ENCODE measurements around the gene PSMB5.

PSMB5 gene

DNA sequence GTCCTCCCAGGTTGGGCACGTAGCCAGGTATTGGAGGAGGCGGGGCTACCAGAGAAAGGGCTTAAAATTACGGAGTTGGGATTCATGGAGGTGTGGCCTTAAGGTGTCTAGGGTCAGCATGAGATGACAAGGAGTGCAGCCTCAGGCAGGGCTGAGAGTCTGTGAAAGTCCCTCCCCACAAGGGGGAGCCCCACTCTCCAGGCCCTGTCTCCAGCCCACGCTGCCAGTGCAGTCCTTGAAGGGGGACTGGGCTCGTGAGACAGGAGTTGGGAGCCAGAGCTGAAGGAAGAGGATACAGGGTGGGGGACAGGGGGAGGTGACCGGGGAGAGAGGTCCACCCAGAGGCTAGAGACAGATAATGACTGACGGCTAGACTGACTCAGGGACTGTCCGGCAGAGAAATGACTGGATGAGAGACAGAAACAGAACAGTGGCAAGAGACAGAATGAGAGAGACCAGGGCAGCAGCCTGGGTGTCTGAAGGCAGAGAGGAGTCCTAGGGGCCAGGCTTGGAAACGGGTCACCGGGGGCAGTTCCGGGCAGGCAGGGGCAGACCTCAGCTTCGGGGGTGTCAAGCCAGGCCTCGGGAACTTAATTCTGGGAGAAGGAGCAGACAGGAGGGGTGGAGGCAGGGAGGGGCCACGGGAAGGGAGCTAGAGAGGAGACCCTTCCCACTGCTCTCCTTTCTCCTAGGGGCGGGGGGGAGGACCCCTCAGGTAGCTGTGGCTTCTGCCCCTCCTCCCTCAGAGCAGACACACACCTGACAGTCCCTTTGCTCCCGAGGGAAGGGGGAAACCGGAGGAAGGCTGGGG, 21.6 kb upstream of the PSMB5 start:
- Histone ChIP-seq H3K79me2 (ENCODE audit: insufficient read depth, low read length) (no peaks in the 10 kb centered on the region), H3K4me2 (ENCODE audit: insufficient read depth, low read length) (peak overlapping the region; percentile 91), H3K27me3 (ENCODE audit: insufficient read depth, low read length, poor library complexity) (peaks cover 6% of the 10 kb centered on the region), H4K20me1 (ENCODE audit: insufficient read depth, low read length) (peaks cover 15% of the 10 kb centered on the region), H3K4me3 (ENCODE audit: low read depth in 1 of 2, low read length in 2 of 2) (peak overlapping the region in 1 of 2 experiments; percentile 61; a peak in 1 of 4 replicates), H3K9me3 (ENCODE audit: insufficient read depth, low read length, severe bottlenecking) (no peaks in the 10 kb centered on the region), H3K4me1 (ENCODE audit: insufficient read depth, low read length) (peaks cover 19% of the 10 kb centered on the region), H2AFZ (ENCODE audit: low read depth, low read length) (peak overlapping the region; percentile 52; the same call in 1 of the 2 replicates), H3K9ac (ENCODE audit: low read depth, low read length) (peak overlapping the region; percentile 62; the same call in 1 of the 2 replicates), H3K27ac (ENCODE audit: low read length) (no peak overlapping the region), H3K36me3 (ENCODE audit: insufficient read depth, low read length) (peaks cover 25% of the 10 kb centered on the region)
- DNase-seq (peak; percentile 66), ATAC-seq (ENCODE audit: insufficient read depth, low read depth) (peak; percentile 59)
- no peak for TF ChIP-seq EZH2 (IDR thresholded peaks at IDR 0.05; ENCODE audit: borderline replicate concordance, low read depth, low read length, severe bottlenecking)
- TF ChIP-seq, protein P1, sequence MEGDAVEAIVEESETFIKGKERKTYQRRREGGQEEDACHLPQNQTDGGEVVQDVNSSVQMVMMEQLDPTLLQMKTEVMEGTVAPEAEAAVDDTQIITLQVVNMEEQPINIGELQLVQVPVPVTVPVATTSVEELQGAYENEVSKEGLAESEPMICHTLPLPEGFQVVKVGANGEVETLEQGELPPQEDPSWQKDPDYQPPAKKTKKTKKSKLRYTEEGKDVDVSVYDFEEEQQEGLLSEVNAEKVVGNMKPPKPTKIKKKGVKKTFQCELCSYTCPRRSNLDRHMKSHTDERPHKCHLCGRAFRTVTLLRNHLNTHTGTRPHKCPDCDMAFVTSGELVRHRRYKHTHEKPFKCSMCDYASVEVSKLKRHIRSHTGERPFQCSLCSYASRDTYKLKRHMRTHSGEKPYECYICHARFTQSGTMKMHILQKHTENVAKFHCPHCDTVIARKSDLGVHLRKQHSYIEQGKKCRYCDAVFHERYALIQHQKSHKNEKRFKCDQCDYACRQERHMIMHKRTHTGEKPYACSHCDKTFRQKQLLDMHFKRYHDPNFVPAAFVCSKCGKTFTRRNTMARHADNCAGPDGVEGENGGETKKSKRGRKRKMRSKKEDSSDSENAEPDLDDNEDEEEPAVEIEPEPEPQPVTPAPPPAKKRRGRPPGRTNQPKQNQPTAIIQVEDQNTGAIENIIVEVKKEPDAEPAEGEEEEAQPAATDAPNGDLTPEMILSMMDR (IDR thresholded peaks at IDR 0.05; ENCODE audit: borderline replicate concordance, extremely low read depth, low read length, poor library complexity, severe bottlenecking), result peak; percentile 80

DNA sequence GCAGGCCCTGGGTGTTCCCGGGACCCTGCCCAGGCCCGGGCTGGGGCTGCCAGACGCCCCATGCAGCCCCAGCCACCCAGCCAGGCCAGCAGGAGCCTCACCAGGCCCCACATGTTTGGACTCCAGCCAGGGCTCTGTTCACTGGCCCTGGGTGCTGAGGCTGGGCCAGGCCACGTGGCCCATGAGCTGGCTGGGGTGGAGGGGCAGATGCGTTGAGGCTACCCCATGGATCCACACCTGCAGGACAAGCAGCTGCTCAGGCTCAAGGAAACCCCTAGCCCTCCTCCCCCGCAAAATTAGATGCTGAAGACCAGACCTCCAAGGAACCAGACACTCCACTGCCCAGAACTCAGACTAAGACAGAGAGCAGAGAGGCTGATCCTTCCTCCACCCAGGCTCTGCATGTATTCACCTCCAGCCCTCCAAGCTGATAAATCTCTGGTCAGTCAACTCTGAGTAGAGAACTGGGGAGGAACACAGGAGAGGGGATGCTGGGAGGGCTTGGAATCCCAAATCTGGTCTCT, 21.0 kb upstream of the PSMB5 start:
- TF ChIP-seq EZH2 (IDR thresholded peaks at IDR 0.05; ENCODE audit: borderline replicate concordance, low read depth, low read length, severe bottlenecking), result no peak
- TF ChIP-seq, protein P1 (IDR thresholded peaks at IDR 0.05; ENCODE audit: borderline replicate concordance, extremely low read depth, low read length, poor library complexity, severe bottlenecking), result no peak
- no peak for DNase-seq
- Histone ChIP-seq H3K4me2 (ENCODE audit: insufficient read depth, low read length) (no peak overlapping the region), H3K9me3 (ENCODE audit: insufficient read depth, low read length, severe bottlenecking) (no peaks in the 10 kb centered on the region), H3K4me3 (ENCODE audit: low read depth in 1 of 2, low read length in 2 of 2) (no peak overlapping the region), H2AFZ (ENCODE audit: low read depth, low read length) (no peak overlapping the region), H3K27ac (ENCODE audit: low read length) (no peak overlapping the region), H3K9ac (ENCODE audit: low read depth, low read length) (no peak overlapping the region), H3K27me3 (ENCODE audit: insufficient read depth, low read length, poor library complexity) (peaks cover 6% of the 10 kb centered on the region), H3K36me3 (ENCODE audit: insufficient read depth, low read length) (peaks cover 18% of the 10 kb centered on the region), H3K79me2 (ENCODE audit: insufficient read depth, low read length) (no peaks in the 10 kb centered on the region), H4K20me1 (ENCODE audit: insufficient read depth, low read length) (peaks cover 10% of the 10 kb centered on the region), H3K4me1 (ENCODE audit: insufficient read depth, low read length) (peaks cover 19% of the 10 kb centered on the region)
- ATAC-seq (ENCODE audit: insufficient read depth, low read depth), result no peak

GRCh38 chr14:23055147-23055550, 20.4 kb upstream of the PSMB5 start:
- peaks cover 8% of the 10 kb centered on the region for H4K20me1 ChIP-seq (ENCODE audit: insufficient read depth, low read length)
- no peak overlapping the region for H3K9ac ChIP-seq (ENCODE audit: low read depth, low read length)
- no peaks in the 10 kb centered on the region for H3K79me2 ChIP-seq (ENCODE audit: insufficient read depth, low read length)
- TF ChIP-seq, protein P1 (IDR thresholded peaks at IDR 0.05; ENCODE audit: borderline replicate concordance, extremely low read depth, low read length, poor library complexity, severe bottlenecking), result no peak
- TF ChIP-seq EZH2 (IDR thresholded peaks at IDR 0.05; ENCODE audit: borderline replicate concordance, low read depth, low read length, severe bottlenecking), result no peak
- no peak overlapping the region for H3K4me3 ChIP-seq (ENCODE audit: low read depth in 1 of 2, low read length in 2 of 2)
- no peaks in the 10 kb centered on the region for H3K9me3 ChIP-seq (ENCODE audit: insufficient read depth, low read length, severe bottlenecking)
- H3K4me1 ChIP-seq (ENCODE audit: insufficient read depth, low read length), result peaks cover 19% of the 10 kb centered on the region
- H3K27me3 ChIP-seq (ENCODE audit: insufficient read depth, low read length, poor library complexity), result peaks cover 6% of the 10 kb centered on the region
- no peak overlapping the region for H3K27ac ChIP-seq (ENCODE audit: low read length)
- no peak for ATAC-seq (ENCODE audit: insufficient read depth, low read depth)
- H3K36me3 ChIP-seq (ENCODE audit: insufficient read depth, low read length), result peaks cover 13% of the 10 kb centered on the region
- no peak overlapping the region for H2AFZ ChIP-seq (ENCODE audit: low read depth, low read length)
- no peak overlapping the region for H3K4me2 ChIP-seq (ENCODE audit: insufficient read depth, low read length)
- no peak for DNase-seq

Measured in DND-41 (cell line).